WTC11 (cell line): ENCODE data around the gene CNTLN. TPM values are rescaled to one million over a fixed set of nuclear protein-coding genes. Genes with fewer than 3 reads are reported as not detected.

ENCODE experiments used
- ATAC-seq: fragments of 200-7000 bp; cut with Tn5 transposase; 2 replicates; pipeline ENCODE4 v1.10.0; 2021; ENCODE audit warnings: mild to moderate bottlenecking, moderate library complexity
- CTCF ChIA-PET: fragments of 300-600 bp; sonication (Branson Sonifier 250); formaldehyde crosslinking; loops from one replicate; lab custom pipeline; 2021; ENCODE audit warnings: antibody characterized with exemption; lab: Charles Lee
- POLR2A ChIA-PET: fragments of 350-600 bp; sonication (Branson Sonifier 250); formaldehyde crosslinking; loops from one replicate; lab custom pipeline; 2021; ENCODE audit warnings: antibody characterized with exemption; lab: Charles Lee
- DNase-seq: peaks from one replicate; pipeline ENCODE4 v3.0.0; 2021; ENCODE audit warnings: low spot score
- H3K27ac Mint-ChIP-seq: 2 replicates; pipeline ENCODE4 v1.8.0; 2021; ENCODE audit warnings: mixed read lengths
- H3K27me3 Mint-ChIP-seq: 2 replicates; pipeline ENCODE4 v1.8.0; 2021; ENCODE audit warnings: low read depth, mild to moderate bottlenecking, moderate library complexity, mixed read lengths
- H3K36me3 Mint-ChIP-seq: 2 replicates; pipeline ENCODE4 v1.8.0; 2021; ENCODE audit warnings: mixed read lengths
- H3K4me1 Mint-ChIP-seq: 2 replicates; pipeline ENCODE4 v1.8.0; 2022; ENCODE audit warnings: mixed read lengths
- H3K4me3 Mint-ChIP-seq: 2 replicates; pipeline ENCODE4 v1.8.0; 2021; ENCODE audit warnings: mild to moderate bottlenecking, moderate library complexity, mixed read lengths
- H3K9me3 Mint-ChIP-seq: 2 replicates; pipeline ENCODE4 v1.8.0; 2021; ENCODE audit warnings: mixed read lengths
- ATF2 ChIP-seq: sonication (generic); formaldehyde crosslinking; IDR thresholded peaks from 2 replicates; pipeline ENCODE4 v1.8.1; 2022; ENCODE audit warnings: low read depth, missing genetic modification reagents, borderline replicate concordance
- ATF3 ChIP-seq: sonication (generic); formaldehyde crosslinking; conservative IDR thresholded peaks from 2 replicates; pipeline ENCODE4 v1.8.1; 2022; ENCODE audit warnings: mild to moderate bottlenecking, missing genetic modification reagents
- CREM ChIP-seq: sonication (generic); formaldehyde crosslinking; IDR thresholded peaks from 2 replicates; pipeline ENCODE4 v1.8.1; 2022; ENCODE audit warnings: mild to moderate bottlenecking, missing genetic modification reagents, moderate library complexity
- CTCF ChIP-seq: fragments of 200-600 bp; IDR thresholded peaks from 2 replicates; pipeline ENCODE4 v1.8.0; 2022; ENCODE audit warnings: antibody characterized with exemption
- E2F1 ChIP-seq: sonication (generic); formaldehyde crosslinking; IDR thresholded peaks from 2 replicates; pipeline ENCODE4 v1.8.0; 2022; ENCODE audit warnings: mild to moderate bottlenecking, missing genetic modification reagents
- ELF4 ChIP-seq: sonication (generic); formaldehyde crosslinking; IDR thresholded peaks from 2 replicates; pipeline ENCODE4 v1.8.1; 2022; ENCODE audit warnings: low read depth, mild to moderate bottlenecking, moderate library complexity, missing genetic modification reagents
- ERG ChIP-seq: fragments of 250-450 bp; sonication (Bioruptor Pico); IDR thresholded peaks from 2 replicates; pipeline ENCODE4 v1.8.0; 2021; ENCODE audit warnings: mild to moderate bottlenecking
- ETV6 ChIP-seq: sonication (generic); formaldehyde crosslinking; IDR thresholded peaks from 2 replicates; pipeline ENCODE4 v1.8.1; 2022; ENCODE audit warnings: mild to moderate bottlenecking, missing genetic modification reagents
- FOXJ3 ChIP-seq: sonication (generic); formaldehyde crosslinking; IDR thresholded peaks from 2 replicates; pipeline ENCODE4 v1.9.0; 2021; ENCODE audit warnings: missing genetic modification reagents, mild to moderate bottlenecking, borderline replicate concordance
- HMGA2 ChIP-seq: fragments of 250-450 bp; sonication (Bioruptor Pico); IDR thresholded peaks from 2 replicates; pipeline ENCODE4 v1.4.0; 2021; ENCODE audit warnings: mild to moderate bottlenecking, moderate library complexity
- JUN ChIP-seq: sonication (generic); formaldehyde crosslinking; IDR thresholded peaks from 2 replicates; pipeline ENCODE4 v1.8.0; 2023; ENCODE audit warnings: mild to moderate bottlenecking, missing genetic modification reagents
- MAX ChIP-seq: sonication (generic); formaldehyde crosslinking; IDR thresholded peaks from 2 replicates; pipeline ENCODE4 v1.8.0; 2022; ENCODE audit warnings: mild to moderate bottlenecking, missing genetic modification reagents
- MYBL2 ChIP-seq: sonication (generic); formaldehyde crosslinking; IDR thresholded peaks from 2 replicates; pipeline ENCODE4 v1.8.1; 2023; ENCODE audit warnings: mild to moderate bottlenecking, moderate library complexity, missing genetic modification reagents
- NFATC4 ChIP-seq: fragments of 250-450 bp; sonication (Bioruptor Pico); IDR thresholded peaks from 2 replicates; pipeline ENCODE4 v1.9.0; 2021; ENCODE audit warnings: mild to moderate bottlenecking
- RELA ChIP-seq: sonication (generic); formaldehyde crosslinking; IDR thresholded peaks from 2 replicates; pipeline ENCODE4 v1.8.1; 2022; ENCODE audit warnings: missing genetic modification reagents, mild to moderate bottlenecking, borderline replicate concordance
- SMAD4 ChIP-seq: sonication (generic); formaldehyde crosslinking; IDR thresholded peaks from 2 replicates; pipeline ENCODE4 v1.8.0; 2022; ENCODE audit warnings: mild to moderate bottlenecking, missing genetic modification reagents
- ZBTB43 ChIP-seq: sonication (generic); formaldehyde crosslinking; IDR thresholded peaks from 2 replicates; pipeline ENCODE4 v1.8.1; 2023; ENCODE audit warnings: mild to moderate bottlenecking, missing genetic modification reagents
- ZNF219 ChIP-seq: sonication (generic); formaldehyde crosslinking; IDR thresholded peaks from 2 replicates; pipeline ENCODE4 v1.8.0; 2023; ENCODE audit warnings: missing genetic modification reagents, mild to moderate bottlenecking, borderline replicate concordance
- ZNF416 ChIP-seq: fragments of 250-450 bp; sonication (Bioruptor Pico); IDR thresholded peaks from 2 replicates; pipeline ENCODE4 v1.9.0; 2021; ENCODE audit warnings: mild to moderate bottlenecking, inconsistent platforms
- ZNF423 ChIP-seq: fragments of 250-450 bp; sonication (Bioruptor Pico); IDR thresholded peaks from 2 replicates; pipeline ENCODE4 v2.1.2; 2022; ENCODE audit warnings: mild to moderate bottlenecking, moderate library complexity
- ZNF512 ChIP-seq: sonication (generic); formaldehyde crosslinking; IDR thresholded peaks from 2 replicates; pipeline ENCODE4 v1.8.1; 2022; ENCODE audit warnings: missing genetic modification reagents, borderline replicate concordance
- ZNF671 ChIP-seq: fragments of 250-450 bp; sonication (Bioruptor Pico); IDR thresholded peaks from 2 replicates; pipeline ENCODE4 v1.8.0; 2021; ENCODE audit warnings: mild to moderate bottlenecking
- total RNA-seq: library from RNA; stranded (reverse); gene quantifications from 3 replicates; pipeline ENCODE4 v1.2.3, GENCODE V29; 2021

The CNTLN gene
- total RNA-seq, 1 experiment from 2014 or later, result 13.4 TPM

- H3K9me3 Mint-ChIP-seq, result no peaks in the 10 kb centered on the region
- POLR2A ChIA-PET, result no interaction called here
- TF ChIP-seq CREM (CRISPR knock-in tag) (no peak), ZNF671 (CRISPR knock-in tag) (no peak), MAX (CRISPR knock-in tag) (no peak), FOXJ3 (CRISPR knock-in tag) (no peak), ZNF423 (CRISPR knock-in tag) (no peak), JUN (CRISPR knock-in tag) (no peak), ZNF416 (CRISPR knock-in tag) (no peak), MYBL2 (CRISPR knock-in tag) (no peak)
- no peaks in the 10 kb centered on the region; the same call in 1 of the 2 replicates for H3K4me1 Mint-ChIP-seq
- no peaks in the 10 kb centered on the region for H3K36me3 Mint-ChIP-seq
- DNase-seq (no peak), ATAC-seq (no peak)
- H3K4me3 Mint-ChIP-seq, result no peak overlapping the region
- no peak overlapping the region for H3K27ac Mint-ChIP-seq
- CTCF ChIA-PET, result interaction anchor here (1.0 to 2.4 kb wide), 2 partner anchors 283 to 309 kb away, joined by 3 to 7 read pairs; no protein-coding TSS in a partner anchor
- H3K27me3 Mint-ChIP-seq, result no peaks in the 10 kb centered on the region
Observed at GRCh38 chr9:17528859-17529258, 394.0 kb downstream of the CNTLN start.

GRCh38 chr9:17531642-17532254, 396.9 kb downstream of the CNTLN start:
- DNase-seq (peak; percentile 52), ATAC-seq (peak; percentile 65)
- ChIA-PET CTCF (interaction anchor here (0.7 to 2.4 kb wide), 6 partner anchors 11 to 280 kb away, joined by 3 to 11 read pairs (median 6); no protein-coding TSS in a partner anchor), POLR2A (no interaction called here)
- Mint-ChIP-seq H3K4me1 (peaks cover 7% of the 10 kb centered on the region), H3K4me3 (no peak overlapping the region), H3K9me3 (no peaks in the 10 kb centered on the region), H3K27ac (no peak overlapping the region), H3K27me3 (no peaks in the 10 kb centered on the region), H3K36me3 (no peaks in the 10 kb centered on the region)
- TF ChIP-seq CTCF (peak; percentile 78), RELA (CRISPR knock-in tag) (no peak)

- no peaks in the 10 kb centered on the region for H3K9me3 Mint-ChIP-seq
- DNase-seq, result no peak
- no peak overlapping the region for H3K27ac Mint-ChIP-seq
- no peaks in the 10 kb centered on the region for H3K36me3 Mint-ChIP-seq
- peaks cover 8% of the 10 kb centered on the region for H3K4me1 Mint-ChIP-seq
- no peak for ATAC-seq
- ChIA-PET POLR2A (no interaction called here), CTCF (interaction anchor here (0.7 to 2.6 kb wide), 9 partner anchors 12 to 681 kb away, joined by 3 to 11 read pairs (median 4); no protein-coding TSS in a partner anchor)
- H3K4me3 Mint-ChIP-seq, result no peak overlapping the region
- no peaks in the 10 kb centered on the region for H3K27me3 Mint-ChIP-seq
- TF ChIP-seq ATF3 (CRISPR knock-in tag) (no peak), ERG (CRISPR knock-in tag) (no peak), NFATC4 (CRISPR knock-in tag) (no peak), SMAD4 (CRISPR knock-in tag) (no peak), HMGA2 (no peak), ZBTB43 (CRISPR knock-in tag) (no peak), ZNF416 (CRISPR knock-in tag) (no peak), ATF2 (CRISPR knock-in tag) (no peak), ETV6 (CRISPR knock-in tag) (no peak), ELF4 (CRISPR knock-in tag) (no peak), ZNF219 (CRISPR knock-in tag) (no peak), ZNF512 (no peak), E2F1 (CRISPR knock-in tag) (no peak)
Observed at GRCh38 chr9:17532461-17532860, 397.6 kb downstream of the CNTLN start.
